ENCODE results near the gene CST7. TPM values are rescaled to one million over a fixed set of nuclear protein-coding genes. Genes with fewer than 3 reads are reported as not detected.

Gene CST7
- total RNA-seq, 2 donors from 2014 or later: 2.7 to 3.2 TPM

- peak; percentile 28 for DNase-seq (ENCODE audit: low spot score)
- Histone ChIP-seq H3K27me3 (no peaks in the 10 kb centered on the region), H3K4me3 (no peak overlapping the region), H3K36me3 (peaks cover 67% of the 10 kb centered on the region), H3K27ac (no peak overlapping the region), H3K4me1 (no peaks in the 10 kb centered on the region), H3K9me3 (no peaks in the 10 kb centered on the region)
- no peak for TF ChIP-seq CTCF (IDR thresholded peaks at IDR 0.05)
Observed at GRCh38 chr20:24966317-24967012, 17.4 kb downstream of the CST7 start.

- Histone ChIP-seq H3K36me3 (peaks cover 67% of the 10 kb centered on the region), H3K27ac (no peak overlapping the region), H3K4me1 (no peaks in the 10 kb centered on the region), H3K4me3 (no peak overlapping the region), H3K27me3 (no peaks in the 10 kb centered on the region), H3K9me3 (no peaks in the 10 kb centered on the region)
- DNase-seq (ENCODE audit: low spot score): peak; percentile 16
- TF ChIP-seq CTCF (IDR thresholded peaks at IDR 0.05): no peak
Observed at GRCh38 chr20:24968278-24968800, 19.3 kb downstream of the CST7 start.

- Histone ChIP-seq H3K4me3 (no peak overlapping the region), H3K27me3 (no peaks in the 10 kb centered on the region), H3K9me3 (no peaks in the 10 kb centered on the region), H3K36me3 (peaks cover 56% of the 10 kb centered on the region), H3K27ac (no peak overlapping the region), H3K4me1 (no peaks in the 10 kb centered on the region)
- no peak for TF ChIP-seq CTCF (IDR thresholded peaks at IDR 0.05)
- DNase-seq (ENCODE audit: low spot score): peak; percentile 38
Observed at GRCh38 chr20:24969186-24970029, 20.3 kb downstream of the CST7 start.

GRCh38 chr20:24970030-24970553 is 21.0 kb downstream of the CST7 start:
- H3K27me3 ChIP-seq: no peaks in the 10 kb centered on the region
- H3K36me3 ChIP-seq: peaks cover 54% of the 10 kb centered on the region
- H3K27ac ChIP-seq: no peak overlapping the region

GRCh38 chr20:24970754-24971153 is 21.7 kb downstream of the CST7 start:
- peak; percentile 34 for DNase-seq (ENCODE audit: low spot score)
- H3K27ac ChIP-seq: no peak overlapping the region
- H3K27me3 ChIP-seq: no peaks in the 10 kb centered on the region
- H3K4me1 ChIP-seq: no peaks in the 10 kb centered on the region
- H3K4me3 ChIP-seq: no peak overlapping the region
- H3K9me3 ChIP-seq: peaks cover 0 to 6% of the 10 kb centered on the region in 2 donors
- no peak for TF ChIP-seq CTCF (IDR thresholded peaks at IDR 0.05)
- peaks cover 49% of the 10 kb centered on the region for H3K36me3 ChIP-seq

More at GRCh38 chr20:24970030-24970553, 21.0 kb downstream of the CST7 start:
- no peaks in the 10 kb centered on the region for H3K4me1 ChIP-seq
- peak; percentile 9 for DNase-seq (ENCODE audit: low spot score)
- H3K9me3 ChIP-seq: peaks cover 0 to 1% of the 10 kb centered on the region in 2 donors
- H3K4me3 ChIP-seq: no peak overlapping the region
- TF ChIP-seq CTCF (IDR thresholded peaks at IDR 0.05): no peak

Data from right atrium auricular region (tissue), 2 donors.